T-helper 2 cell (primary cell): ENCODE data around the gene TCIRG1.

ENCODE experiments used
- DNase-seq, 5 experiments: peaks; one replicate each; pipeline versions ENCODE4 v3.0.0 to v3.0.0-alpha.2; 2012 to 2022

The TCIRG1 gene

DNA sequence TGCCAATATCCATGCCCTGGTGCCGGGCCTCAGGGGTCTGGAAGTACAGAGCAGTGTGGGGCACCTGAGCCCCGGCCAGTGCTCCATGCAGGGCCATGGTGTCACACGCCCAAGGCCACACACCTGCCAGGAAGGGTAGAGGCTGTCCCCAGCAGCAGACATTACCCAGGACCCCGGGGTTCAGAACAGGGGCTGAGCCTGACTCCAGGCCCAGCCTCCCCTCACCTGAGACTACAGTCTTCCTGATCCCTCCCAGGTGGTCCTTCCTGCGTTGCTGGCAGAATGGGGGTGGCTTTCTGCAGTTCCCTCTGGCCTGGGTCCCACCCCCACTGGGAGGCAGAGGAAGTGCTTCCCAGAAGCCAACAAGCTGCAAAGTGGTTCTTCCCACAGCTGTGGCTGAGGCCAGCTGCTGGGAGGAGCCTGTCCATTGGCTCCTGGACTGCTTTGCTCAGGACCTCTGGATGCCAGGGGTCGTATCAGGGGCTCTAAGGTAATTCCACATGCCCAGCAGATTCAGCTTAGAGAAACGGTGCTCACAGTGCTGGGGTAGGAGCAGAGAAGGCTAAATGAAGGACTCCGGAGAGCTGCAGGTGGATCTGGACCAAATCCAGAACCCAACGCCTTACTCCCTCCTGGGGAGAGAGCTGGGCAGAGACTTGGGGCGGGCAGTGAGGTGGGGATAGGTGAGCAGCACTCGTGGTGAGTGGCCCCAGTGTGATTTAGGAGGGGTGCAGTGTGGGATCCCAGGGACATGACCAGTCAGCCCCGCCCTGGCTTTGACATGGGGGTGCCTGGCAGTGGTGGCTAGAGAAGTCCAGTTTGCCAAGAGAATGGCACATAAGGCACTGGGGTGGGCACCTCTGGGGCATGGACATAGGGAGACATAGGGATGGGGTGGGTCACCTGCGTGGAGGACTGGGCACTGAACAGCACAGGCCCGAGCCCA, 12.6 kb downstream of the TCIRG1 start:
- DNase-seq: no peak

DNA sequence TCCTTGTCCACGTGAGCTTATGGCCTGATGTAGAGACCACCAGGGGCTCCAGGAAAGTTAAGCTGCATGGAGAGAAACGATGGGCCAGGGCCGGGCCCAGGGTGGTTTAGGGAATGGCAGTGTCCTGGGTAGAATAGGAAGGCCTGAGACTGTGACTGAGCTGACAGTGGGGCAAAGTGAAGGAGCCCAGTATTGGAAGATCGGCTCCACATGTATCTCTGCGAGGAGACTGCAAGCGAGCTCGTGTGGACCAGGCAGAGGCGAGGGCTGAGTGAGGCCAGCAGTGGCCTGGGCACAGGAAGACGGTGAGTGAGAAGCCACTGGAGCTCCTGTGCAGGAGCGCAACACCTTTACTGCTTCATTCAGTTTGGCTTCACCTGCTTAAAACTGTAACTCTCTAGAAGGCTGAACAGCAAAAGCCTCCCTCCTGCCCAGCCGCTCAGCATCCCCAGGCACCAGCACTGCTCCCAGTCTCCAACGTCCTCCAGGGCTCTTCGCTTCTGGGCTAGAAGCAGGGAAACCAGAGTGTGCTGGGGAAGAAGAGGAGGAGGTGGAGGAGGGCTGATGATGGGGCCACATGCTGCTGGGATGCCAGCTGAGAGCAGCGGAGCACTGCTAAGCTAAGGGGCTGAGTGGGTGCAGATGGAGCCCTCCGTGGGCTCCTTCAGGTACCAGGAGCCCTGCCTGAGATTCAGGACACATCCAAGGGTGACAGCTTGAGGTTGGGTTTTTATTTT, 13.5 kb downstream of the TCIRG1 start:
- no peak for DNase-seq

DNA sequence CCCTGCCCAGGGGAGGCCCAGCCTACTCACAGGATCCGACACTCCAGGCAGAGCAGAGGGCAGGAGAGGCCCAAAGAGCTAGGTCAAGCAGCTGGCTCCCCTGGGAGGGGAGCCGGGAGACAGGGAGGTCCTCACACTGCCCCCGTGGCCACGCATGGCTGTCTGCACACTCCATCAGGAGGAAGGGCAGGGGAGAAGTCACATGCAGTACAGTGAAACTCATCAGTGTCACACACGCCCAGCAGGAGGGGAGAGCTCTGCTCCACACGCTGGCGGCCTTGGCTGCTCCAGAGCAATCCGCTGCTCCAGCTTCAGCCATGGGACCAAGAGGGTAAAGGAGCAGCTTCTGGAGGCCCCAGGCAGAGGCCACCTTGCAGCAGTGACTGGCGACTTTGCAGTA, 14.3 kb downstream of the TCIRG1 start:
- no peak for DNase-seq

DNA sequence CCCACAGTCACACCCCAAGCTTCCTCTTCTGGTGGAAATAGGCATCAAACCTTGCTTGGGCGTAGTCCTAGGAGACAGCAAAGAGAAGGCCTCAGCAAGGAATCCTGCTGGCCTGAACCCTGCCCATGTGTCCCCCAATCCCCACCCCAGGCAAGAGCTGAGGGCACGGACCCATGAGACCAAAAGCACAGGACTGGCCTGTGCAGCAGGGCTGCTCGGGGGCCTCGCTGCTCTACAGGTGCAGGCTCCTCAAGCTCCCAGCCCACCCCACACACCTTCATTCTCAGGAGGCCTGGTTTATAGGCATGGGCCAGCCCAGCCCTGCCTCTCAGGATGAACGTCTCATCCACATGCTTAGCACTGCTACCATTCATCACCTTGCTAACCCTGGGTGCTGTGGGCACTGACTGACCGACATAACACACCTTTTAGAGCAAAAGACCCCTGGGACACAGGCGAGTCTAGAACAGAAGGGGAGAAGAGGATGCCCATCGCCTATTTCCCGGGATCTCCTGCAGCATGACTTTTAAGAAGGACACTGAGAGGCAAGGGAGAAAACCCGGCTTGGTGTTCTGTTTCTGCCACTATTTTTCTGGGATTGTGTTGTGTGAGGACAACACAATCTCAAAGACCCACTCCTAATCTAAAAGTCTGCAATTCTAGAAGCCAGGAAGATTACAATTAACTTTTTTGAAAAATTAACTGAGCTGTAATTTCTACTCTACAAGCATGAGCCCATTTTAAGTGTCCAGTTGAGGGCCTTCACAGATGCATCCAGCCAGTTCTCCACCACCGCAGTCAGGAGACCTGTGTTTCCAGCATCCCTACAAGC, 15.4 kb downstream of the TCIRG1 start:
- DNase-seq: no peak

DNA sequence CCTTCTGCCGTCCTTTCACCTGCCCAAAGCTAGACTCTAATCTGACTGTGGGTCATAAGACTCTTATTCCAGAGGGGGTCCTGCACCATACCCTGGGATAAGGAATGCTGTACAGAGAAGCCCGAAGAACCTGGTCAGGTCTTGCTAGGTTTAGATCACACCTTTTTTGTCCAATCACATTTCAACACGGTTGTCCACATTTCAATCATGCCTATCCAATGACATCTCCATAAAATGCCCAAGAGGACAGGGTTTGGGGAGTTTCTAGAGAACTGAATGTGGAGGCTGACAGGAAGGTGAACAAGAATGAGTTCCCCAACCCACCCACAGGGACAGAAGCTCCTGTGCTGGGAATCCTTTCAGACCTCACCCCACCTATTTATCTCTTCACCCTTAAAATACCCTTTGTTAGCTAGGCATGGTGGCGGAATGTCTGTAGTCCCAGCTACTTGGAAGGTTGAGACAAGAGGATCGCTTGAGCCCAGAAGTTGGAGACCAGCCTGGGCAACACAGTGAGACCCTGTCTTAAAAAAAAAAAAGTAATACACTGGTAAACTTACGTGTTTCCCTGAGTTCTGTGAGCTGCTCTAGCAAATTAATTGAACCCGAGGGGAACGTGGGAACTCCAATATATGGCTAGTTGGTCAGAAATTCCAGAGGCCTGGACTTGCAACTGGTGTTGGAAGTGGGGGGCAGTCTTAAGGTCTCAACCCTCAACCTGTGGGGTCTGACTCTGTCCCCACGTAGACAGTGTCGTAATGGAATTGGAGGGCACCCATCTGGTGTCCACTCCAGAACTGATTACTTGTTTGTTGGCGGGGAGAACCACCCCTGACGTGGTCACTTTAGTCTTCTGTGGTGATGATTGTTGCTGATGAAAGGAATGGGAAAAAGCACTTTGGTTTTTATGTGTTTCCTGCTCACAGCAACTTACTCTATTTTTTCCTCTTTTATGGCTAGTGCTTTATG, 17.8 kb downstream of the TCIRG1 start:
- no peak for DNase-seq

DNA sequence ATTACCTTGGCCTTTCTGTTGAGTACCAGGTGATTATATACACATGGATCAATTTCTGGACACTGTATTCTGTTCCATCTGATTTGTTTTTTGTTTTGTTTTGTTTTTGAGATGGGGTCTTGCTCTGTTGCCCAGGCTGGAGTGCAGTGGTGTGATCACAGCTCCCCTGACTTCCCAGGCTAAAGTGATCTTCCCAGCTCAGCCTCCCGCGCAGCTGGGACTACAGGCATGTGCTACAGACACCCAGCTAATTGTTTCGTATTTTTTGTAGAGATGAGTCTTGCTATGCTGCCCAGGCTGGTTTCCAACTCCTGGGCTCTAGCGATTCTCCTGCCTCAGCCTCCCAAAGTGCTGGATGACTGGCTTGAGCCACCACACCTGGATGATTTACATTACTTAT, 19.0 kb downstream of the TCIRG1 start:
- no peak for DNase-seq

DNA sequence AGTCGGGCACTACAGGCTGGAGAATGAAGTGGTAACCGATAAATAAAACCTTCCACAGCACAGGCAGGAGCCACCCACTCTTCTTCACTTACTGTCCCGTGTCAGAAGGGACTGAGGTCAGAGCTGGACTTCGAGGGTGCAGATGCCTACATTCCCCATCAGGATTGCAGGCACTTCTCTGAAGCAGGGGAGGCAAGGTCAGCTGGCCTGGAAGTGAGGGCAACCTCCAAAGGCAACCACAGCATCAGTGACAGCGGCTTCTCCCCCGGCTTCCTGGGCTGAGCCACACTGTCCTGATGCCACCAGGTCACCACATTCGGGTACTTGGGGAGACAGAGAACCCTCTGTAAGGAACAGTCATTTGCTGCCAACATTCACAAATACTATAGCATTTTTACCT, 22.7 kb downstream of the TCIRG1 start:
- no peak for DNase-seq

DNA sequence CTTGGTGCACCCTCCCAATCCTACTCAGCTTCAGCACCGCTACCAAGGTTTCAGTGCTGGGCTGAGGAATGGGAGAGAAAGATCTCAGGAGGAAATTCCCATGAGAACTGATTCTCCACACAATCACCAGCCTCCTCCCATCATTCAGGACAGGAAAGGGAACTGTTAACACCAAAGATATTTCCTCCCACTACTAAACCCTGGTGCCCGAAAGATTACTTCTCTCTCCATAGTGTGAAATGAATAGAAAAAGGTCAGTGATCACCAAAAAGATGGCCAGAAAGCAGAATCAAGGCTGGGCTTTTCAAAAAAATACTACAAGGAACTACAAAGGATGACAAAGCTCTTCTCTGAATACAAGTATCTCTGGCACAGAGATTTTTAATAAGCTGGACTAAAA, 26.1 kb downstream of the TCIRG1 start:
- no peak for DNase-seq

DNA sequence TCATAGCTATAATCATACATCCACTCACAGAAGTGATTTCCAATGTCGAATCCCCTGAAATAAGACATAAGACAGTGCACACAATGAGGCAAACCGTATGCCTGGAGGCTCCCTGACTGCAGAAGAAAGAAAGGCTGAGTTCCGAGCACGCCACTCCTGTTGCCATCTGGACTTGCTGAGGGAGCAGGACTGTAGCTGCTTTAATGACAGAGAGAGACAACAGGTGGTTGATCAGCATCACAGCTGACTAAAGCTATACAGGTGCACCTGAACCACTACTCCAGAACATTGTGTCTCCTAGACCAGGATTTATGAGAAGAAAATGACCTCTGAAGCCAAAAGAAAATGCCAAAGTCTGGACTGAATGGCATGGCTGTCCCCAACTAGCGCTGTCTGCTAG, 27.0 kb downstream of the TCIRG1 start:
- DNase-seq: no peak

DNA sequence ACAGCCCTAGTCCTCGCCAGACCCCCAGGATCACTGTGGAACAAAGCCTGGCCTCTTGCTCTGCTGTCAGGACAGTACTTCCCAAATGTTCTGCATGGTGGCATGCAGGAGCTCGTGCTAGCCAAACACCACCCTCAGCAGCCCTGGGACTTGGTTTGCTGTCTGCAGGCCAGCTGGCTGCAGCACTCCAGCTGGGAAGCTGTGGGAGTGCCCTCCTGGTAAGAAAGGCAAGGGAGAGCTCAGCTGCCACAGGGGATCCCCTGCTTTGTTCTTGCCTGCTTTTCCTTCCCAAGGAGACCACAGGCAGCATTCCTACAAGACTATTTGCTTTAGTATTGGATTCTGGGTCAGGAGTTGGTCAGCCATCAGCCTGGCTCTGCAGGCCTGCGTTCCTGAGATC, 27.9 kb downstream of the TCIRG1 start:
- no peak for DNase-seq

DNA sequence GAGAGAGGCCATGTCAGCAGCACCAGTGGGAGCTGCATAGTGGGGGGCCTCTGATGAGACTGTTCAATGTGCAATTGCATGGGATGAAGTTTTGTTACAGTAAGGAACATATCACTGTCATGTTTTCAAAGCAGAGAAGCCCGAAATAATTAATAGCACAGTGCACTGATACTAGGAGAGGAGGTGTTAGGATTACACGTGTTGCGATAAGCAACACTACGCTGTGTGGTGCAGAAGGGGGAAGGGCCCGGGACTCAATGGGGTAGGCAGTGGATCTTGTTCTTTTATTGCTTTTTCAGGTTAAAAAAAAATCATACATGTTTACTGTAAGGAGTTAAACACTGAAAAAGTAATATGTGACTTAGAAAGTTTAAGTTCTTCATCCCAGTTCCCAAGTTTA, 29.2 kb downstream of the TCIRG1 start:
- DNase-seq: no peak

DNA sequence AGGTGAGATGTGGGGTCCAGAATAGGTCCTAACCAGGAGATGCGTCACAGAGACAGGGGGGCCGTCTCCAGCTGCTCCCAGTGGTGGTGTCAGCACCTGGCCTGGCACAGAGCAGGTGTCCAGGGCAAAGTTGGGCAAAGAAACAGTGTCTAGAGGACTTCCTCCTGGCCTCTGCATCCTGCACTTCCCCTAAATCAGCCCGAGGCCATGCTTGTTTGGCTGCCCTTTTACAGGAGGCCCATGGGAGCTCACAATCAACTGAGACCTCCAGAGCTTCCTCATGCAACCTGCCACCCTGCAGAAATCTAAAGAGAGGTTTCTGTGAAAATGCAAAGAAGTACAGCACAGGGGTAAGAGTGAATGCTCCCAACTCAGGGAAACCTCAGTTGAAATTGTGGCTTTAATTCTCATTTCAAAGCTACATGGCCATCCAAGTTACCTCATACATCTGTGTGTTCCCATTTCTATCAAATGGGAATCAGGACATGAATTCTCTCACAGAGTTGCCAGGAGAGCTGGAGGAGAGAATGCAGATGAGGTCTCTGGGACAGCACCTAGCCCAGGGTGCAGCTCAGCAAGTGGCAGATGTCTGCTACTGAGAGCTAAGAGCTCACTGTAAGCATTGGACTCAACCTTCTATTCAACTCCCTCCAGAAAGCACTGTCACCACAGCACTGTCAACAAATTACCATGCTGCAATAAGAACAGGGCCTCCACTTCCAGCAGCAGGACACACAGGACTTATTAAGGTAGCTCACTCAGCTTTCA, 32.6 kb downstream of the TCIRG1 start:
- DNase-seq: no peak

DNA sequence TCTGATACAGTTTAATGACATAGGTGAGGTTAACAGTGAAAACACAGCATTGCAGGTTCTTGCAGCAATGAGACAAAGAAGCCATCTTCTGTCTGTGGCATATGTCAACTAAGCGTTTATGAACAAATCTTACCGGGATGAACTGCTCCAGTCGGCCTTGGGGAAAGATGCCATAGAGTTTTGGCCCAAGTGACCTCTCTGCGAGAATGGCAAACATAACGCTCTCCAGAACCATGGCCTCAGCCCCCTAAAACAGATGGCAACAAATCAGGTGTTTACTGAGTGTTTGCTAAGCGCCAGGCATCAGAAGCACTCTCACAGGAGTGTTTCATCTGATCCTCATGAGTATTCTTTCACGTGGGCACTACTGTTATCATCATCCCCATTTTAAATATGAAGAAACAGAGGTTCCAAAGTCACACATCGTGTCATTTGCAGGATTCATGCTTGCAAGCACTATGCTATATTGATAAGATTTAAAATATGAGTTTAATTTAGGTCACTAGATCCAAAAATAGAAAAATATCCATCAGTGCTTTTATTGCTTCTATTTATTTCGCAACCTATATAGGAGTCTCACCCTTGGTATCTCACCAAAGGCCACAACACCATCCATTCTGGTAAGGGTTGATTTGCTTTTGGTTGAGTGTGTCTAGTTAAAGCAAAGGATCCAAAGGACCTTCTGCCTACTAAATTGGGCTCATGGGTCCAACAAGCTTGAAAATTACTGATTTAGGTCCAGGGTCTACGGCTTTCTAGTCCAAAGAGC, 35.9 kb downstream of the TCIRG1 start:
- no peak for DNase-seq

DNA sequence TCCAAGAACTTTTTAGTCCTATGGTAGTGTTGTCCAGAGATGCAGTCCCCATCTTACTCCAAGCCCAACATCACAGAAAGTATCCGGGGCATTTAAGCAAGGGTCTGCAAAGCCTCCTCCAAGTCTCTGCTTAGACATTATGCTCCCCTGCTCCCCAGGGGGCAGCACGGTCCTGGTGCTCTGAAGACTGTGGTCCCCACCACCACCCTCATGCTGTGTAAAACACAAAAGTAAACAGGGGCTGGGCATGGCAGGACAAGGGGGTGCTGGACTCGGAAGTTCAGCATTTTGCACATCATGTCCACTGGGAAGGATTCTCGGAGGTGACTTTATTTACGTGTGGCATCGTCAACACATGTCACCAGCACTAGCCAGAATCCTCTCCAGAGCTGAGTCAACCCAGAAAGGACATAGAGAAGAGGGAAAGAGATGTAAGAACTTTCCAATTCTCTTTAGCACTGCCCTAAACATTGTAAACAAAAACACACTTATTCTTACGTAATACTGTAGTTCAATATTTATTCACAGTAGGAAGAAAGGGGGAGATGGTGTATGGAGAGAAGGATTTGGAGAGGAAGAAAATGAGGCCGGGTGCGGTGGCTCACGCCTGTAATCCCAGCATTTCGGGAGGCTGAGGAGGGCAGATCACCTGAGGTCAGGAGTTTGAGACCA, 37.7 kb downstream of the TCIRG1 start:
- no peak for DNase-seq

DNA sequence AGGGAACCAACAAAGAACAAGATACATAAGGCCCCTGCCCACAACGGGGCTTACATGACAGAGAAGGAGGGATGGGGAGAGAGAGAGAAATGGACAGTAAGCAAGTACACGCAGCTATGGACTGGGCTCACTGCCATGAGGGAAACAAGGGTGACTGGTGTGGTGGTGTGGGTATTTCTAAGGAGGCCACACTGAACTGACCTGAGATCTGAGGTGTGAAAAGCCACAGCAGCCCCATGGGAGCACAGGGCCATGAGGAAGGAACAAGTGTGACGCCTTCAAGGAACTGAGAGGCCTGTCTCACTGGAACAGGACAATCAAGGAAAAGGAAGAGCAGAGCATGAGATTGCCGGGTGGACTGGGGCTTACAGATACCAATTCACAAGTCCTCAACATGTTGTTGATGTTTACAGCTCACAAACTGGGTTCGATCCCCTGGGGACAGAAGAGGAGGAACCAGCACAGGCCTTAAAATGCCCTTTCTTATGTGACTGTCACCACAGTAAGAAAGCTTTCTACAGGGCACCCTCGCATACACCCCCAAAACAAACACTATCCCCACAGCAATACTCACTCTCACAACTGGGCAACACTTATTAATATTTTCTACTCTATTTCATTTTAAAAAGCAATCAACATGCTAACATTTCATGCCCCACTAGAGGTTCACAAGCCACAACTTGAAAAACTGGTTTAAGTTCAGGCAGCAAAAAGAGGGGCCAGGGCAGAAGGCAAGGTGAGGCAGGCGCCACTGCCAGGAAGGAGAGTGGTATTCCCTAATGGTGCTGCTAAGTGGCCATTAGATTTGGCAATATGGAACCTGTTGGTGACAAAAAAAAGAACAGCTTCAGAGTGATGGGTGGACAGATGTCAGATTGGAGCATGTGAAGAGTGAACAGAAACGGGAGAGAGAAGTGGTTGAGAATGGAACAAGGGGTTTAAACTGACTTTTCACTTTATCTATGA, 39.1 kb downstream of the TCIRG1 start:
- DNase-seq: no peak

DNA sequence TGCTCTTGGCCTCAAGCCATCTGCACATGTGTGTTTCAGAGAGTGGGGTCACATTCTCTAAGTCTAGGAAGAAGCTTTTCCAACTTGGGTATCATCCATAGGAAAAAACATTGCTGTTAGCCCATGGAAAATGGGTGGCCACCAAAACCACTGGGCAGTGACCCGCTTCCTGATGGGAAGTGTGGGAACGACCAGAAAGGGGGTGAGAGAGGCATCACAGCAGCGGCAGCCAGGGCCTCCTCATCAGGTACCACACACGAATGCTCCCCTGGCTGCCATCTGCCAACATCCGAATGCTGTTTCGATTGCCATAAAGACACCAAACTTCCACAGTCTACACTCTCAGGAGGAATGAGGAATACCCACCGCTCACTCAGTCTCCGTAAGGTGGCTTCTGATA, 42.0 kb downstream of the TCIRG1 start:
- no peak for DNase-seq

DNA sequence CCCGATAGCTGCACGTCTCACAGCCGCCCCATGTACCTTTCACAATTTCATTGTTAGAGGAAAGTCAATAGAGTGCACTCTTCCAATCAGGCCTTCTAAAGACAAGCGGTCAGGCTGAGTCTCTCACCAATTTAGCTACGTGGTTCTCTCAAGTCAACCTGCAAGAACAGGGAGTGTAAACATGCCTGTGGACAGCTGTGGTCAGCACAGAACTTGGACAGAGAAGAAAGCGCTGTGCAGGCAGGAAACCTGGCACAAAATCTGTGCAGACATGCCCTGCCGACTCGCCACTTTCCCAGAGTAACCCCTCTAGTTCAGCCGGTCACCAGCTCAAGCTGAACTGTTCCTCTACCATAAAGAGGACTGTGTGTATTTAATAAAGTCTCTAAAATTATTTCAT, 42.9 kb downstream of the TCIRG1 start:
- no peak for DNase-seq

DNA sequence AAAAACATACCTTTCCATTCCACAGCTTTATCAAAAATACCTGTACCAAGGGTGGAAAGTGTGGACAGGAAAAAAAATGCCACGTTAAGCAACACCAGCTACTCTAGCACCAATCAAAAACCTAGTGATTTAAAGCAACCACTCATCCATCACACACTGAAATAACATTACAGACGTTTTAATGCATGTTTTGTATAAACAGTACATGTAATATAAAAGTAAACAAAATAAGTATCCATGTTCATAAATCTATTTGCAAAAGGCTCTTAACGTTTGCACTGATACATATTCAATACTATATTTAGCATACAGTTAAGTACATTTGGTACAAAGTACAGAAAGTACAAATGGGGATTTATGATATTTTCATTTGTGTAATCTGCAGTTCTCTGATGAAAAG, 43.7 kb downstream of the TCIRG1 start:
- DNase-seq: no peak

DNA sequence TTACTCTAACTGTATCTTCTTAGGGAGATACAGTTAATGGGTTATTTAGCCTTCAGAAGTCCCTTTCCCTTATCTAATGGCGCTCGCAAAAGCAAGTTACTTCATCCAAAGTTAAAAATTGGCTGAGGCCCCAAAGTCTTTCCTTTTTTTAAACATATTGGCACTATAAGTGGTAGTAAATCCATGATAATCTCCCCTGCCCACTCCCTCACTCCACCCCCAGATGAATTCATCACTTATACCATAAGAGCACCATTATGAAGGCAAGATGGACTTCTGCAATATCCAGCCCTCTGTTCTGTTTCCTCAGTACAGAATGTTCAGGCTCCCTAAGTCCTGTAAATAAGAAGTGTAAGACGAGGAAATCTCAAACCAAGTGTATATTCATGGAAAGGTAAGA, 44.7 kb downstream of the TCIRG1 start:
- DNase-seq: no peak
